HG03135 (cell line): Measurements from ENCODE around the gene MACROD2.
"Not testable (repeated sequence)": the region's sequence is repeated elsewhere in the genome, so short reads cannot be mapped to it uniquely, and the experiment has no call there.

Experiments used
- ATAC-seq: cut with Tn5 transposase; IDR thresholded peaks from one replicate; pipeline ENCODE4 v1.9.1; 2021; ENCODE audit warnings: mild to moderate bottlenecking, moderate library complexity; ENCODE audit not compliant: unreplicated experiment

Gene MACROD2

DNA sequence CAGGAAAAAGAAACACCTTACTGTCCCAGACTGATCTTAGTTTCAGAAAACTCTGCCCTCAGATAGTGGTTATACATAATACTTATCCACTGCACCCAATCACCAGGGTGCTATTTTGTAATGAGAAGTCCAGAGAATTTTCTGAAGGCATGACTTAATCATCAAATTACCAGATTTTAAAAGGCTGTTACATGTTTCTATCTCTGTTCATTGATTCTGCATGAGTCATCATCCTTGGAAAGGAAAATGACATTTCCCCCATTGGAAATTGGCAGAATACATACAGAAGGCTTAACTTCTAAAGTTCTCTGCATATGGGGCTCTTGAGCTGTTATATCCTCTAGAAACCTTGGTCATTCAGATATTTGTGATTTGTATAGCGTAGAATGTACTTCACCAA, 930.0 kb downstream of the MACROD2 start:
- no peak for ATAC-seq

DNA sequence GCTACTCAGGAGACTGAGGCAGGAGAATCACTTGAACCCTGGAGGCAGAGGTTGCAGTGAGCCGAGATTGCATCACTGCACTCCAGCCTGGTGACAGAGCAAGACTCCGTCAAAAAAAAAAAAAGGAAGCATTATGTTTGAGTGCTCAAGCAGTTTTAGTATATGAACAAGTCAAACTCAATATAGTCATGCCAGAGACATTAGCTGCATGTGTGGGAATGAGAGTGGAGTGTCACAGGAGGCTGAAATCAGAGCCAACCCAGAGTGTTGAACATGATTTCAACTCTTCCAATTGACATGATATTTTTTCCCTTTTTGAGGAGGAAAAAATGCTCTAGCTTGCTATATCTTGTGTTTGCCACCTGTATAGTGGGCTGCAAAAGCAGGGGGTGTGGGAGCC, 931.1 kb downstream of the MACROD2 start:
- not testable (repeated sequence) for ATAC-seq

DNA sequence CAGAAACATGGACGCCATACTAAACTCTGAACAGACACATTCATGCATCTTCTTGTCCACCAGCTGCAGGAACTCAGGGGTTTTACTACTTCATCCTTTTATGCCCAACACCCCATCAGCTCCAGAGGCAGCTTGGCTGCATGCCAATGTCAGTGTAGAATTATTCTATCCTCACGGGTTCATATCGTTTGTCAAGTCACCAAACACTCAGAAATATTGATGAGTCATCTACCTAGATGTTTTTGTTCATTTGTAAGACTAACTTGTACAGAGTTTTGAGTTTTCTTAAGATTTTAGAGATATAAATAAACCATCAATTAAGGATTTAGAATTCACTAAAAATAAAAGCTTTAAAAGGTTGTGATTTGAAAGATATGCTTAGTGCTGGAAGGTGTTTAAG, 932.8 kb downstream of the MACROD2 start:
- no peak for ATAC-seq

DNA sequence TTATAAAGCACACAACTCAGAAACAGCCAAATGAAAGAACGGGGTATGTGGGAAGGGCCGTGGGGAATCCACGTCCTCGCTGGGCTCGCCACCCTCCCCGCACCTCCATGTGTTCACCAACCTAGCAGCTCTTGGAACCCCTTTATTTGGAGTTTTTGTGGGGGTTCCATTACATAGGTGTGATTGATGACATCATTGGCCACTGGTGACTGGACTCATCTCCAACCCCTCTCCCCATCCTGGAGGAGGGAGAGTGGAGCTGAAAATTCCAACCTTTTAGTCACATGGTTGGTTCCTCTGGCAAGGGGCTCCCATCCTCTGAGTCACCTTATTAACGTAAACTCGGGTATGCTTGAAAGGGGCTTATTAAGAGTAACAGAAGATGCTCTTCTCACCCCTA, 934.1 kb downstream of the MACROD2 start:
- no peak for ATAC-seq

DNA sequence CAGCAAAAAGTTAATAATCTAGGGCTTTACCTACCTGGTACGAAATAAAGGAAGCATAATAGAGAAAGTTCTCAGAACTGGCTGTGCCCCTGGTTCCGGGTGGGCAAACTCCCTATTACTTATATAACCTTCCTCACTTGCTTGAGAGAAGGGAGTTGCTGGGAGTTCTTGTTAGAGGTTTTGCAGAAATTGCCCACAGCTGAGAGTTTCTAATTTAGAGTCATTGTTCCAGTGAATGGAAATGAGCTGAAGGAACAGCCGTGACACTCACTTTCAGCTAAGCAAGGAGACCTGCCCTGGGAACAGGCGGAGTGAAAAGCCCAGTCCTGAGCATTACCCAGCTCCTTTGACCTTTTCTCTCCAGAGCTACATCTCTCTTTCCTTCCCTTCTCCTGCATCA, 936.7 kb downstream of the MACROD2 start:
- no peak for ATAC-seq

DNA sequence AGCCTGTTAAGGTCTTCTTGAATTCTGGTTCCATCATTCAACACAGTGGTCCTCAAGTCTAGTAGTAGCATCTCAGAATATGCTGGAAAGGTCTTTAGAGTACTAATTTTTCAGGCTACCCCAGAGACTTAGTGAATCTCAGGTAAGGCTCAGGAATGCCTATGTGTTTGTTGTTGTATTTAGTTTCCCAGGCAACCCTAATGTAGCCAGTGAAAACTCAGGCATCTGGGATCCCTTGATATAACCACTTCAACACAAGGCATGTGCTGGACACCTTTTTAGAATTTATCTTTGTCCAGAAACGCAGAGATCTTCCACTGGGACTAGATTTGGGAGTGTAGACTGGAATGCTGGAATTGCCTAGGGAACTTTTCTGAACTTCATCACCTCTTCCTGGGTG, 940.0 kb downstream of the MACROD2 start:
- ATAC-seq = no peak

DNA sequence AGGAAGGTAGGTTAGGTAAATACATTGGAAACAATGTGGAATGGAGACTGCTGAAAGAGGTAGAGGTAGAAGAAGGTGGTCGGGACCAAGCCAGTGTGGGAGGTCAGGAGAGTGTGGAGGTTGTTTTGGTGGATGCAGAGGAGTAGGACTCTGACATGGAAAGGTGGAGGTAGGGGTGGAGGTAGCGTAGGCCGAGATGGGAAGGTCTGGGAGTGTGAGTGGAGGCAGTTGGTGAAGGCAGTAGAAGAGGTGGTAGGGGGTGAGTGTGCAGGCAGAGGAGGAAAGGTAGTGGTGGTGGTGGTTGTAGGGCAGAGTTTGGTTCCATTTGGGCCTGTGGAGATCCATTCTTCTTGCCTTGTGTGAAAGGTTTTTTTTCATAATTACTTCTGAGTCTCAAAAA, 941.7 kb downstream of the MACROD2 start:
- ATAC-seq = no peak

DNA sequence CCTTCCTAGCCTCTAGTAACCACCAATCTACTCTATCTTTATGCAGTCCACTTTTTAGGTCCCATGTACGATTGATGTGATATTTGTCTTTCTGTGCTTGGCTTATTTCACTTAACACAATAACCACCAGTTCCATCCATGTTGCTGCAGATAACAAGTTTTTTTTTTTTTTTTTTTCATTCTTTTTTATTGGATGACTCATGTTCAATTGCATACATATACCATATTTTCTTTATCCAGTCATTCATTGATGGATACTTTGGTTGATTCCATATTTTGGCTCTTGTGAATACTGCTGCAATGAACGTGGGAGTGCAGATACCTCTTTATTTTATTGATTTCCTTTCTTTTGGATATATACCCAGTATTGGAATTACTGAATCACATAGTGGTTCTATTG, 942.5 kb downstream of the MACROD2 start:
- ATAC-seq = no peak

DNA sequence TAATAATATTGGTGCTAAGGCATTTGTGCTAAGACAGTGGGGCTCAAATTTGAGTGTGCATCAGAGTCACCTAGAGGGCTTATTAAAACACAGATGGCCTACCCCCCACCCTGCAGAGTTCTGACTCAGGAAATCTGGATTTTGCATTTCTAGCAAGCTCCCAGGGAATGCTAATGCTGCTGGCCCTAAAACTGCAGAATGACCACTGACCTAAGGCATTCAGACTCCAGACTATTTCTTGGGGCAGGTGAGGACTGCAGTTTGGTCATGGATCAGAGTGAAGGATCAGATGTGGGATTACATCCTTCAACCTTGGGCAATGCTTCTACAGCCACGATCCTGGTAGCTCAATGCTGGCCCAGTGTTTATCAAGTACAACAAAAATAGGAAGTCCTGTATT, 952.2 kb downstream of the MACROD2 start:
- ATAC-seq = no peak

DNA sequence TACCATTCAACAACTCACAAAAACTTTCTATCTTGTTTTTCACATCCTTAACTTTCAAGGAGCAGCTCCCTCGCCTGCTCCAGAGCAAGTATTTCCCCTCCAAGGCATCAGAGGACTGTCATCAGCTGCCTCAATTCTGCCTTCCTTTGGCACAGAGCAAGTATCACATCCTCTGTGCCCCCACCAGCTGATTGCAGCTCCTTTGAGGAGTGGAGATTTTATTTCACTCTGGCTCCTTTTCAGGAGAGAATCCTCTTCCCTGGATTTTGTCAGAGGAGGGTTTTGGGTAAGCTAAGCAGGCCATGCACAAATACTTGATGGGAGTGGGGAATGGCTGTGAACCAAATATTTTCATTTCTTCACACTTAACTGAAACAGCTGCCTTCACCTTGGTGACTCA, 952.6 kb downstream of the MACROD2 start:
- ATAC-seq = no peak

DNA sequence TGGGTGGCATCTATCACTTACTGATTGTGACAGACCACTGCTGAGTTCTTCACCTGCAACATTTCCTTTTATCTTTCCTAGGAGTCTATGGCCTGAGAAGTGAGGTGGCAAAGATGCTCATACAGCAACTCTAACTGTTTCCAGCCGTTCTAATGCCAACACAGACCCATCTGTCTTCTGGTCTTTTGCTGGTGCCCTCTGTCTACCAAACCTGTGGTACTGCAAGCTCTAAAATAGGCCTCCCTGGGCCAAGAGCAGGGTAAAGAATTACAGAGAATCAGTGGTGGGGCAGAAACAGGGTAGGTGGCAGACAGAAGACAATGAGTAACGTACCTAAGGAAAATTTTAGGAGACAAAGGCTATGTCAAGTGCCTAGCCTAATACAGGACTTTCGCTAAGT, 953.1 kb downstream of the MACROD2 start:
- no peak for ATAC-seq

DNA sequence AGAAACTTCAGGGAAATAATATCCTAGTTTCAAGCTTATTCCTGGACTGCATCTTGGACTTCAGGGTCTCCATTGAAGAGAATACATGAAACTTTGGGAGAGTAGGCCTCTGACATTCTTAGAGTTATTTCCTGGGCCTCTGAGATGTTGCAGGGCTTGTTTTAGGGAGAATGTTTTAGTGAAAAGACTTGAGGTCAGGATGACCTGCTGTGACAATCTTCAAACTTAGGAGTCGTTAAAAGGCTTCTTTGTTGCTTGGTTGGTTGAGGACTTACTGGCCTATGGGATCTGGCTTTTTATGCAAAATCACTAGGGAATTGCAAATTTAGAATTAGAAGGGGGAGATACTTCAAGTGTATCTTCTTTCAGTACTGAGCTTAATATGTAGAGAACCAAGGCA, 955.3 kb downstream of the MACROD2 start:
- ATAC-seq = no peak

DNA sequence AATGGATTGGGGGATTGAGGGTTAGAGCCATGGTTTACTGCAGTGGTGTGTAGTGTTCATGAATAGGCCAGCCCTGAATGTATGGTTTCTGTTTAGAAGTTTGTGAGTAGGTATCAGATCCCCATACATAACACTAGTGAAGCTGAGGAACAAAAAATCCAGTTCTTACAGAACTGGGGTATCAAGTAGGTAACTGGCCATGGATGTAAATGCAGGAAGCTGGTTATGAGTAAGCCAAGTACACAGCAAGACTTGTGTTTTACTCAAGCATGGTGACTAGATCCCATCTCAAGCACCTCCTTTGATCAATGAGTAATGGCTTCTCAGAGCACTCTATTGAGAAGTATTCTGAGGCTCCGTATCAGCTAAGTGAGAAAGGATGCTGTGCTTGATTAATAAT, 955.8 kb downstream of the MACROD2 start:
- peak; percentile 65 for ATAC-seq

DNA sequence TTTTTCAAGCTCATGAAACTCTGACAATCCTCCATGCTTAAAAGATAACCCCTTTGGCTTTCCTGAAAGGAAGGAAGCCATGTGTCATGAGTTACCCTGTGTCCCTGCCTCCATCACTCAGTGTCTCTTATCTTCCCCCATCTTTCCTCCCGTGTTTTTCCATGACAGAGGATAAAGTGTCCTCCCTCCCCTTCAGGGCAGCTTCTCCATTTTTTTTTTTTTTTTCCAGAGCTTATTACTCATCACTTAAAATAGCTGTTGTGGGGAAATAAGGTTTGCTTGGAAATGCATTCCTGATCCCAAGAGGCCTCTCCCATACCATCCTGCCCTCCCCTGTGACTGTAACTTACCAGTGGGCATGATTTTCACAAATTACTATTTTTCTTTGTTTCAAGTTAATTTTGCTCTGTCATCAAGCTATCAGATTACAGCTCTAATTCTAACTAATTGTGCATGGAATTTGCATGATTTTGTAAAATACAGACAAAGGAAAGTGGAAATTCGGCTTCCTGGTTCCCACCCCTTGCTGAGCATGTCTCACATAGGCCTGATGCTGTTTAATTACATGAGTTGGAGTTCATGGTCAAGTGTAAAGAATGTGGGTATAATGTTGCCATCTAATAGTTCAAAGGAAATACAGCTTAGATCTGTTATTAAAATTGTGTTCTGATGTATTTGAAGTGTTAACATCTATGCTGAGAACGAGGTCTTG, 956.5 kb downstream of the MACROD2 start:
- no peak for ATAC-seq

DNA sequence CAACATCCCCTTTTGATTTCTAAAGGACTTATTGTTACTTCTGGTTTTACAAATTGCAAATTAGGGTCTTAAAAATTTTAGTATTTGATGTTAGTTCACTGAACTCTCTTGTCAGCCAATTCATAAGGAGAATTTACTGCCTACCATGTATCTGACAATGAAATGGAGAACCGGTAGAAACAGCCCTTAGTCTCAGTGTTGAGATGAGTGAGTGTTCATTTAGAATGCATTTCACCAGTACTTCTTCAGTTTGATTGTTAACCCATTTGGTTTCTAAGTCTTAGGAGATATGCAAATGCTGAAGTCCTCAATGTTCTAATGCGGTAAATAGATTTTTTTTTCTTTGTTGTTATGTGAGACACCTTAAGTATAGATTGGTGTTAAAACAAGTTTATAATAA, 958.4 kb downstream of the MACROD2 start:
- no peak for ATAC-seq

DNA sequence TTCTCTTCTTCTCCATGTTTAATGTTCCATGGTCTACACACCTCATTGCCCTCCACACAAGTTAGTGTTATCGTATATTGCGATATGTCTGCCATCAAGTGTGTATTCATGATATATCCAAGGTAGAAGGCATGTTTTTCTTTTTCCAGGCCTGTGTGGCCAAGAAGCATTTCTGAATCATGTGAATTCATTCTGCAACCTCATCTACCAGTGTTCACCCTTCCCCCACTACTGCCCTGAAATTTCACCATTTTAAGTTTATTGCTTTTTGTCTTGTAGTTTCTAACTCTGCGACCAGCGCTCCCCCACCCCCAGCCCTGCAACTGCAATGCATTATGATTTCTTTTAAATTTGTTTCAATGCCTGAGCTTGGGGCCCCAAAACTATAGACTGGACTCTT, 960.1 kb downstream of the MACROD2 start:
- ATAC-seq = no peak

DNA sequence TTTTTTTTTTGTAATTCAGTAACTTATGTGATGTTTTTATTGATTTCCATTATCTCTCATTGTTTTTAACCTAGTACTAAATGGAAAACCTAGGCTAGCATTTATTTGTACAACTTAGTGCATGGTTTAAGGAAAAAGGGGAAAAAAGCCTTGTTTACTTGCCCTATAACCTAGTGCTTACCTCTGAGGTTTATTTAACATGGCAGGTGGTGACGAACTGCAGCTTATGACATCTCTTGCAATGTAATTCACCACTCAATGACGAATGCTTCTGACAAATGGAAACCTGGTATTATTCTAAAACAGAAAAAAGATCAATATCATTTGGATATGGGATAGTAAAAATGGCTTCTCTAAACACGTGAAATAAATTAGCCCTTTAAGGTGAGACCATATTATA, 960.7 kb downstream of the MACROD2 start:
- no peak for ATAC-seq

DNA sequence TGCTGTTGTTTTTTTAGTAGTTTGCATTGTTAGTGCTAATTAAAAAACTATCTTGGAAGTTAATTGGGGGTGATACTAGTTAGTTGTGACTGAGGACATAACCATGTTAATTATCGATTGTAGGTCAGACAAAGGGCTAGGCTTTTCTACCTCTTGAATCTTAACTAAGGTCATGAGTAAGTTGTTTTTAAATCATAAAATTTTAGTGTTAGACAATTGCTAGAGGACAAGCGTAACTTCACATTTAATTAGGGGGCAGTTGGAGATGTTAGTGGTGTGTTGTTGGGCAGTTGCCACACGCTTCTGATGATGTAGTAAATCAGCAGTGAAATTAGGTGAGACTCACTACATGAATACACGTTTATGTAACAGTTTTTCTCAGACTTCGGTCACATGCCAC, 961.2 kb downstream of the MACROD2 start:
- ATAC-seq = no peak

DNA sequence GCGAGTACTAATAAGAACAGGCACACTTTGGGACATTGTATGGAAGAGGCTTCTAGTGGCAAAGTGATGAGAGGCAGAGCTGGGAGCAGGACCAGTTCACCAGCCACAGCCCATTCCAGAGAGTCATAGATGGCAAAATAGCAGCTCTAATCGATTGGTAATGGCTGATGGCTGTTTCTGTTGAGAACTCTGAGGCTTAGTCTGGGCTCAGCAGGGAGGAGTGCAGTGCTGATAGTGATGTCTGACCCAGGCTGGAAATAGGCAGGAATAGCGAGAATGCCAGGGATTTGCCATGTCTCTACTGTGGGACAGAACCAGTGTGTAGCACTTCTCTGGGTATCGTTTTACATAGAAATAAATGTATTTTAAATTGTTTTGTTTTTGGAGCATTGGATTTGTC, 962.1 kb downstream of the MACROD2 start:
- ATAC-seq = no peak

DNA sequence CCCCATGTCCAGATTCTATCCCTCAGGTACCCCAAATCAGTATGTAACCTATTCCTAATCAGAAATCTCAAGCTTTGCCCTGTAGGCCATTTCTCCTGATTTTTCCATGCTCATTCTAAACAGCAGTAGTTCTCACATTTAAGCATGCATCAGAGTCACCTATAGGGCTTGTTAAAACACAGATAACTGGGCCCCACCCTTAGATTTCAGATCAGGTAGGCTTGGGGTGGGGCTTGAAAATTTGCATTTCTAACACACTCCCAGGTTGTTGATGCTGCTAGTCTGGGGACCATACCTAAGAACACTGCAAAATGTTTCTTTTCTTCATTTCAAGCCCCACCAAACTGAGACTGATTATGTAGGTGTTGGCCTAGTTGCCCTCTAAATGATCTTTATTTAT, 963.3 kb downstream of the MACROD2 start:
- ATAC-seq = no peak

DNA sequence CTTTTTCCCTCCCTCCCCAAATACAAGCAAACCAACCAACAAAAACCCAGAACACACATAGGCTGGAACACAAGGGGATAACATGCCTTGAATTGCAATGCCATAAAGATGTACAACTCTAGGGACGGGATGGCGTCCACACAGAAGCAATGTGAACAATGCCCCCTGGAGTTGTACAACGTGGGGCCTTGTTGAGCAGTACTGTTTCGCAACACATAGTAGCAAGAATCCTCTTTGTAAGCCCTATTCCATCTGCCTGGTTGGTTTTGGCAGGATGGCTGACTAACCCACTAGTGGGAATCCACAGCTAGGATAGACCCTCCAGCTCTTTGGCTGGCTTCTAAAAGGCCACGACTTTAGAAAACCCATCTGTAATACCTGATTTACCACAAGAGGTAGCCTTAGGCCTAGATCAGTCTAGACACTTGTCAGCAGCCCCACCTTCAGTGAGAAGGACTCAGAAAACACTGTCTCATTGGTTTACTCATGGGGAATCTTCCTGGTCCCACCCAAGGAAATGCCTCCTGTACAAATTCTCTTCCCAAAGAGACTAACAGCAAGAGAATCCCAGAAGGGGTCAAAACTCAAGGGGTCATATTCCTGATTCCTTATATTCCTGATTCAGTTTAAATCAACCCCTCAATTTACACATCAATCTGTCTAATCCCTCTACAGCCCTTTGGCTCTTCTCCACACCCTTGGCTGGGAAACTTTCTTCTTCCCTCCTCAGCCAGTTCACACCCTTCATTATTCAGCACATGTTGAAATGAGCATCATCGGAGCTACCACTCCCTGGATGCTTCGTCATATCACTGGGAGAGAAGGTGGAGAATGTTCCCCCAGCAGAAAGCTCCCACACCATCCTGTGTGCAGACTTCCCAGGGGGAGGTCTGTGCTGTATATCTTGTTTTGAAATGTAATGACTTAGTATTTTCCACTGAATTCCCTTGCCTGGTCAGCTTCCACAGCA, 964.5 kb downstream of the MACROD2 start:
- no peak for ATAC-seq

DNA sequence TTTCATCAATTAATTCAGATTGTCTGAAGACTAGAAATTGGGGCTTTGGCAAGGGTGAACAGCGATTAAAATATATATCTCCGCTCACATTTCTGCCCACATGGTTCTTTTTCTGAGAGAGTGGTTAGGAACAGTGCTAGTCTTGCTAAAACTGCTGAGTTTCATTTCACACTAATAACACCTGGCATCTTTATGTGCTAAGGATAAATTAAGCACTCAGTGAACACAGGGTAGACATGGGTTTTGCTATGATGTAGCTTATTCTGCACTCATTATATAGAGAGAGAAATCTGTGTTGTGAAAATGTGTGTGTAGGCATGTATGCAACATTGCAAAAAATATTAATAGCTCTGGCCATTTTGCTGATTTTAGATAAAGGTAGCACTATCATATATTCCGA, 965.5 kb downstream of the MACROD2 start:
- no peak for ATAC-seq
